GM18499 (cell line): ENCODE data around the gene SCN4A.
"Not testable (repeated sequence)": the region's sequence is repeated elsewhere in the genome, so short reads cannot be mapped to it uniquely, and the experiment has no call there.

Experiments used
- ATAC-seq: cut with Tn5 transposase; IDR thresholded peaks from one replicate; pipeline ENCODE4 v1.9.1; 2021; ENCODE audit warnings: moderate number of reproducible peaks; ENCODE audit not compliant: insufficient read depth, unreplicated experiment

The SCN4A gene

DNA sequence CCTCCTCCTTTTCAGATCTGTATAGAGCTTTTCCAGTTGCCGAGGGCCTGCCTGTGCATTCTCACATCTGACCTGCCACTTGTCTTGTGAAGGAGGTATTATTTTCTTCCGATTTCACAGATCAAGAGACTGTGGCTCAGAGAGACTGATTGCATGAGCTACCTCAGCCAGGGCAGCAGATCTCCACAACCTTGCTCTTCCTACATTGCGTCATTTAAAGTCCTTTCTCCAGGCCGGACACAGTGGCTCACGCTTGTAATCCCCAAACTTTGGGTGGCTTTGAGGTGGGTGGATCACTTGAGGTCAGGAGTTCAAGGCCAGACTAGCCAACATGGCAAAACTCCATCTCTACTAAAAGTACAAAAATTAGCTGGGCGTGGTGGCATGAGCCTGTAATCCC is 52.7 kb downstream of the SCN4A start:
- ATAC-seq = not testable (repeated sequence)

DNA sequence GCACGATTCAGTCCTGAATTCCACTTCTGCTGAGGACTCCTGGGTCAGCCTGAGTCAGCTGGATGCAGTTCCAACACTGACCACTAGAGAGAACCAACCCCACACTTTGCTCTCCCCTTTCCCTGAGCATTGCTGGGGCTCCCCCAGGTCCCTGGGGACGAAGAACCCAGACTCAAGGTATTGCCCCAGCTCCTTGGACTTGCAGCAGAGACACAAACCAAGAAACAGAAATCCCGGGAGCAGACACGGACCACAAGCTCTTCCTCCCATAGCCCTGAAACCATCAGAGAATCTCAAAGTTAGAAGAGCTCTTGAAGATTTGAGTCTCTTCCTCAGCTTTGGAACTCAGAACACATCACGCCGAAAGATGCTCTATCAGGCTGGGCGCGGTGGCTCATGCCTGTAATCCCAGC is 53.4 kb downstream of the SCN4A start:
- no peak for ATAC-seq

DNA sequence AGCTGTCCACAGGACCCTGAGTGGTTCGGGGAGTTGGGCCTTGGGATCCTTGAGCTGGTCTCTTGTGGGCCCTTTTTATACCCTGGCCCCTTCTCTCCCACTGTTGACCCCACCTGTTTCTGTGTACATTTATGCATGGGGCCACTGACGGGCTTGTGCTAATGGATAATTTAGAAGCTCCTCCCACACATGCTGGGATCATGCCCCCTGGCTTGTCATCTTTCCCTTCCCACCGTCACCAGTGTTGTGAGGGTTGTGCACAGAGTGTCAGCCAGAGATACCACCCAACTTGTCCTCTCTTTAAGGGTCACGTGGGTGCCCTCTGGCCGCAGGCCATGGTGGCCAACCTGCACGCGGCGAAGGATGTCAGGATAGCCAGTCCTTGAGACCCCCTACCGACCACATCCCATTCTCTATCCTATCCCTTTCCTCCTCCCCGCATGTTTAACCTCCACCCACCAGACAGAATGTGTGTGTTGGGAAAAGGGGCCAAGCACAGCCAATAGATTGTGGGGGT is 53.9 kb downstream of the SCN4A start, which contains the start of gene GH1:
Gene GH1 (minus strand): TSS at position 51 of the 517 bp plus-strand sequence. CDS start 63 bp downstream, outside the sequence.
- ATAC-seq = not testable (repeated sequence)

DNA sequence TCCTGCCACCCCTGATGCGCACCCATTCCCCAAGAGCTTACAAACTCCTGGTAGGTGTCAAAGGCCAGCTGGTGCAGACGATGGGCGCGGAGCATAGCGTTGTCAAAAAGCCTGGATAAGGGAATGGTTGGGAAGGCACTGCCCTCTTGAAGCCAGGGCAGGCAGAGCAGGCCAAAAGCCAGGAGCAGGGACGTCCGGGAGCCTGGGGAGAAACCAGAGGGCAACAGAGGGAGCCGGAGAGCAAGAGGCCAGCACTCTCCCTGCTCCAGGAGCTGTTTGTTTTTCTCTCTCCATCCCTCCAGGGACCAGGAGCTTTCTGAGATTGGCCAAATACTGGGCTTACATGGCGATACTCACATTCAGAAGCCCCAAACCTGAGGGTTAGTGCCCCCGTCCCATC is 54.4 kb downstream of the SCN4A start:
- ATAC-seq = no peak

DNA sequence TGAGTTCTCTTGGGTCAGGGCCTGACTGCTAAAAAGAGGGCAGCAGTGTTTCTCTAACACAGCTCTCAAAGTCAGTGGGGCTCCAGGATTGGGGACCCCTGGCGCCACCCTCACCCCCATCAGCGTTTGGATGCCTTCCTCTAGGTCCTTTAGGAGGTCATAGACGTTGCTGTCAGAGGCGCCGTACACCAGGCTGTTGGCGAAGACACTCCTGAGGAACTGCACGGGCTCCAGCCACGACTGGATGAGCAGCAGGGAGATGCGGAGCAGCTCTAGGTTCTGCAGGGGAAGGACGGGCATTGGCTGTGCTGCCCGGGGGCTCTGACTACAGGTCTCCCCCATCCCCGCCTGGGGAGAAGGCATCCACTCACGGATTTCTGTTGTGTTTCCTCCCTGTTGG is 55.1 kb downstream of the SCN4A start:
- ATAC-seq = no peak

DNA sequence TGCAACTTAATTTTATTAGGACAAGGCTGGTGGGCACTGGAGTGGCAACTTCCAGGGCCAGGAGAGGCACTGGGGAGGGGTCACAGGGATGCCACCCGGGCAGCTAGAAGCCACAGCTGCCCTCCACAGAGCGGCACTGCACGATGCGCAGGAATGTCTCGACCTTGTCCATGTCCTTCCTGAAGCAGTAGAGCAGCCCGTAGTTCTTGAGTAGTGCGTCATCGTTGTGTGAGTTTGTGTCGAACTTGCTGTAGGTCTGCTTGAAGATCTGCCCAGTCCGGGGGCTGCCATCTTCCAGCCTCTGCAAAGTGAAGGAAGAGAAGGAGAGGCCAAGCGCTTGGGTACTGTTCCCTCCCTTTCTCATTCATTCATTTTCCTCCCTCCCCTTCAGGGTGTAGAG is 55.5 kb downstream of the SCN4A start:
- not testable (repeated sequence) for ATAC-seq

DNA sequence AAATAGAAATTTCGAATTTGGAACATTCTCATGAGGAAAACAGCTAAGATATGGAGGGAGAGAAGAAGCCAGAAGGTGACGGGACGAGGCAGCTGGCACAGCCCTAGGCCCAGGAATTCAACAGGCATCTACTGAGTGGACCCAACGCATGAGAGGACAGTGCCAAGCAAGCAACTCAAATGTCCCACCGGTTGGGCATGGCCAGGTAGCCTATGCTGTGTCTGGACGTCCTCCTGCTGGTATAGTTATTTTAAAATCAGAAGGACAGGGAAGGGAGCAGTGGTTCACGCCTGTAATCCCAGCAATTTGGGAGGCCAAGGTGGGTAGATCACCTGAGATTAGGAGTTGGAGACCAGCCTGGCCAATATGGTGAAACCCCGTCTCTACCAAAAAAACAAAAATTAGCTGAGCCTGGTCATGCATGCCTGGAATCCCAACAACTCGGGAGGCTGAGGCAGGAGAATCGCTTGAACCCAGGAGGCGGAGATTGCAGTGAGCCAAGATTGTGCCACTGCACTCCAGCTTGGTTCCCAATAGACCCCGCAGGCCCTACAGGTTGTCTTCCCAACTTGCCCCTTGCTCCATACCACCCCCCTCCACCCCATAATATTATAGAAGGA is 56.0 kb downstream of the SCN4A start:
- ATAC-seq = no peak

DNA sequence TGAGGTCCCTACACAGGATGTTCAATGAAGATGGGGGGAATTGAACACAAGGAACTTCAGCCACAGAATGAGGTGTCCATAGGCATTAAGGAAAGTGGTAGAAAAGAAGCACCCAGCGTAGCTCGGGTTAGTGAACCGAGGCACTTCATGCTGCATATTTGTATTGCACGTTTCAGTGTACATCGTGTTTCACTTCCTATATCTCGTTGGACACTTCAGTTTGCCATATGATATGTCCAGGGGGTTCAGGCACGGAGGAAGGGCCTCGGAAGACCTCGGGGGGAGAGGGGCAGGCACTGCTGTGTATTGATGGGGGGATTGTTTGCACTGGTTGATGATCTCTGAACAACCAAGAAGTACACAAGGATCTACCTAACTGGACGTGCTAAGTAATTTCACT is 57.0 kb downstream of the SCN4A start:
- ATAC-seq = not testable (repeated sequence)

DNA sequence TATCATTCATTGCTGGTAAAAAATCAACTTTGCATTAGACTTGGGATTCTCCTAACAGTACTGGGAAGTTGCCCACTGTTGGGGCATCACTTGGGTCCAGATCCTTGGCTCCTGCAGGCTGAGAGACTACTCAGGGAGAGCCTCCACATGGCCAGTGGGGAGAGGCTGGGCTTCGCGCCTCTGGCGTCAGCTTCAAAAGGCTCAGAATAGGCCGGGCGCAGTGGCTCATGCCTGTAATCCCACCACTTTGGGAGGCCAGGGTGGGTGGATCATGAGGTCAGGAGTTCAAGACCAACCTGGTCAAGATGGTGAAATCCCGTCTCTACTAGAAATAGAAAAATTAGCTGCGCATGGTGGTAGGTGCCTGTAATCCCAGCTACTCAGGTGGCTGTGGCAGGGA is 58.2 kb downstream of the SCN4A start:
- ATAC-seq = no peak

DNA sequence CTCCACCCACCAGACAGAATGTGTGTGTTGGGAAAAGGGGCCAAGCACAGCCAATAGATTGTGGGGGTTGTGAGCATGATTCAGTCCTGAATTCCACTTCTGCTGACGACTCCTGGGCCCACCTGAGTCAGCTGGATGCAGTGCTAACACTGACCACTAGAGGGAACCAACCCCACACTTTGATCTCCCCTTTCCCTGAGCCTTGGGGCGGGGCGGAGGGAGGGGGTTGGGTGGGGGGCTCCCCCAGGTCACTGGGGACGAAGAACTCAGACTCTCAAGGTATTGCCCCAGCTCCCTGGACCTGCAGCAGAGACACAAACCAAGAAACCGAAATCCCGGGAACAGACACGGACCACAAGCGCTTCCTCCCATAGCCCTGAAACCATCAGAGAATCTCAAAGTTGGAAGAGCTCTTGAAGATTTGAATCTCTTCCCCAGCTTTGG is 61.0 kb downstream of the SCN4A start:
- ATAC-seq = no peak

DNA sequence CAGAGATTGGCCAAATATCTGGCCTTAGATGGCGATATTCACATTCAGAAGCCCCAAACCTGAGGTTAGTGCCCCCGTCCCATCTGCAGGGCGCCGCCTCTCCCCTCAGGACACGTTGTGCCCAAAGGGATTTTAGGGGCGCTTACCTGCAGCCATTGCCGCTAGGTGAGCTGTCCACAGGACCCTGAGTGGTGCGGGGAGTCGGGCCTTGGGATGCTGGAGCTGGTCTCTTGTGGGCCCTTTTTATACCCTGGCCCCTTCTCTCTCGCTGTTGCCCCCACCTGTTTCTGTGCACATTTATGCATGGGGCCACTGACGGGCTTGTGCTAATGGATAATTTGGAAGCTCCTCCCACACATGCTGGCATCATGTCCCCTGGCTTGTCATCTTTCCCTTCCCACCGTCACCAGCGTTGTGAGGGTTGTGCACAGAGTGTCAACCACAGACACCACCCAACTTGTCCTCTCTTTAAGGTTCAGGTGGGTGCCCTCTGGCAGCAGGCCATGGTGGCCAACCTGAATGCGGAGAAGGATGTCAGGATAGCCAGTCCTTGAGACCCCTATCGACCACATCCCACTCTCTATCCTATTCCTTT is 61.6 kb downstream of the SCN4A start, which contains the start of gene CSHL1:
Gene CSHL1 (minus strand): TSS at position 218 of the 595 bp plus-strand sequence. CDS start 62 bp downstream, at position 156.
- no peak for ATAC-seq

DNA sequence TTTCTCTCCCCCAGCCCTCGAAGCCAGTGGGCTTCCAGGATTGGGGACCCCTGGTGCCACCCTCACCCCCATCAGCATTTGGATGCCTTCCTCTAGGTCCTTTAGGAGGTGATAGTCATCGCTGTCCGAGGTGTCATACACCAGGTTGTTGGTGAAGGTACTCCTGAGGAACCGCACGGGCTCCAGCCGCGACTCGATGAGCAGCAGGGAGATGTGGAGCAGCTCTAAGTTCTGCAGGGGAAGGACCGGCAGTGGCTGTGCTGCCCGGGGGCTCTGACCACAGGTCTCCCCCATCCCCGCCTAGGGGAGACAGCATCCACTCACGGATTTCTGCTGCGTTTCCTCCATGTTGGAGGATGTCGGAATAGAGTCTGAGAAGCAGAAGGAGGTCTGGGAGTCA is 62.6 kb downstream of the SCN4A start:
- no peak for ATAC-seq

DNA sequence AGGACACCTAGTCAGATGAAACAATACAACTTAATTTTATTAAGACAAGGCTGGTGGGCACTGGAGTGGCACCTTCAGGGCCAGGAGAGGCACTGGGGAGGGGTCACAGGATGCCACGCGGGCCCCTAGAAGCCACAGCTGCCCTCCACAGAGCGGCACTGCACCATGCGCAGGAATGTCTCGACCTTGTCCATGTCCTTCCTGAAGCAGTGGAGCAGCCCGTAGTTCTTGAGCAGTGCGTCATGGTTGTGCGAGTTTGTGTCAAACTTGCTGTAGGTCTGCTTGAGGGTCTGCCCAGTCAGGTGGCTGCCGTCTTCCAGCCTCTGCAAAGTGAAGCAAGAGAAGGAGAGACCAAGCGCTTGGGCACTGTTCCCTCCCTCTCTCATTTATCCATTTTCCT is 63.1 kb downstream of the SCN4A start:
- not testable (repeated sequence) for ATAC-seq

DNA sequence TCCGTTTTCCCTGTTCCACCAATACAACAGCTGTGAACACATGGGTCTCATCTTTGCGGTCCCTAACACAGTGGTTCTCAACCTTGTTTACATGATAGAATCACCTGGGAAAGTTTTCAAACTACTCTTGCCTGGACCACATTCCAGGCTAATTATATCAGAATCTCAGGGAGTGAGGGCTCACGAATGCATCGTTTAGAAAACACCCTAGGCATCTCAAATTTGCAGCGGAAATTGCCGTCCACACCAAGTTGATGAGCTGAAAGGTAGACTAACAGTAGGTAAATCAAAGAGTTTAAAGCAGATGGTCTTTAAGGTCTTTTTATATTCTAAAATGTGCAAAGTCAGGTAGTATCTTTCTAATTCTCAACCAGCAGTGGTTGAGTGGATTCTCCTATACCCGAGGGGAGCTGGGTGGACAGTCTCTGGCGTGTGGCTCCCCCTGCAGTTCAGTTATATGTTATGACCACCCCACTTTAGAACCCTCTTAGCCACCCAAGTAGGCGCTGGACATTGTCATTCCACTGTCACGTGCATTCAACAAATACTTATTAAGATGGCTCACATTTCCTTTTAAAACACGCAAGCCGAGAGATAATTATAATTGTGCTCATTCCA is 65.4 kb downstream of the SCN4A start:
- ATAC-seq = not testable (repeated sequence)

DNA sequence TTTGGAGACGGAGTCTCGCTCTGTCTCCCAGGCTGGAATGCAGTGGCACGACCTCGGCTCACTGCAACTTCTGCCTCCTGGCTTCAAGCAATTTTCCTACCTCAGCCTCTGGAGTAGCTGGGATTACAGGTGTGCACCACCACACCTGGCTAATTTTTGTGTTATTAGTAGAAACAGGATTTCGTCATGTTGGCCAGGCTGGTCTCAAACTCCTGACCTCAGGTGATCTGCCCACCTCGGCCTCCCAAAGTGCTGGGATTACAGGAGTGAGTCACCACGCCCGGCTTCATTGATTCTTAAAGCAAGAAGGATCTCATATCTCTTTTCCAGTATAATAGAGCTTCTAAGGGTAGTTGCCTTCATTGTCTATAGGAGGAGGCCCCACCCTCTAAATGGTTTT is 67.9 kb downstream of the SCN4A start:
- not testable (repeated sequence) for ATAC-seq

DNA sequence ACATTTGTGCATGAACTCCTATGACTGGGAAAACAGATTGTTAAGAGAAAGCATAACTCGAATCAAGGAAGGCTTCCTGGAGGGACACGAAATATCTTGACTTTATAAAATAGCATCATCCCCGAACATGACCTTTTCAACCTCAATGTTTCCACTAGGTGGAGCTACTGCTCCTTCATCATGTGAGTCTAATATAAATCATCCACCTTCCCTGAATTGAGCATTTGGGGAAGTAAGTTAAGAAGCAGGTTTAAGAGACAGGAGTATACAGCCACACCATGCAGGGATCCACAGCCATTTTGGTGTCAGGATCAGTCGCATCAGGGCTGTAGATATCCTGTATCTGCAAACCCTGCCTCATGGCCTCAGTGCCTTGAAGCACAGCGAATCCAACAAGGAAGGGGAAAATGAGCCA is 68.9 kb downstream of the SCN4A start:
- ATAC-seq = not testable (repeated sequence)

DNA sequence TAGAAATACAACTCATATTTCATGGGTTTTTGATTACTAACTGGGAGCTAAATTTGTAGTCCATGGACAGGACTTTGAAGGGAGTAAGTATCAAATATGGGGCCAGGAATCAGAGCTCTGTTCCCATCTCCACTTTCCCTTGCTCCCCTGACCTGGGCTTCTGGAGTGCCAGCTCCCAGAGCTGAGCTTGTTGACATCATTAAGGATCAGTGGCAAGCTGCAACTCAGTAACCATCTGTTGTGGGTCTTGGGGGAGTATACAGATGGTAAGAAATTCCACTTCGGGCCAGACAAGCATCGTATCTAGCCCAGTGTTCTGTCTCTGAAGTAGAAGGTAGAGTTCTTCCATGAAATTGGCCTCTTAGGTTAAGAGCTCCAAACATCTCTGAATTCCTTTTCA is 70.7 kb downstream of the SCN4A start:
- ATAC-seq = not testable (repeated sequence)

DNA sequence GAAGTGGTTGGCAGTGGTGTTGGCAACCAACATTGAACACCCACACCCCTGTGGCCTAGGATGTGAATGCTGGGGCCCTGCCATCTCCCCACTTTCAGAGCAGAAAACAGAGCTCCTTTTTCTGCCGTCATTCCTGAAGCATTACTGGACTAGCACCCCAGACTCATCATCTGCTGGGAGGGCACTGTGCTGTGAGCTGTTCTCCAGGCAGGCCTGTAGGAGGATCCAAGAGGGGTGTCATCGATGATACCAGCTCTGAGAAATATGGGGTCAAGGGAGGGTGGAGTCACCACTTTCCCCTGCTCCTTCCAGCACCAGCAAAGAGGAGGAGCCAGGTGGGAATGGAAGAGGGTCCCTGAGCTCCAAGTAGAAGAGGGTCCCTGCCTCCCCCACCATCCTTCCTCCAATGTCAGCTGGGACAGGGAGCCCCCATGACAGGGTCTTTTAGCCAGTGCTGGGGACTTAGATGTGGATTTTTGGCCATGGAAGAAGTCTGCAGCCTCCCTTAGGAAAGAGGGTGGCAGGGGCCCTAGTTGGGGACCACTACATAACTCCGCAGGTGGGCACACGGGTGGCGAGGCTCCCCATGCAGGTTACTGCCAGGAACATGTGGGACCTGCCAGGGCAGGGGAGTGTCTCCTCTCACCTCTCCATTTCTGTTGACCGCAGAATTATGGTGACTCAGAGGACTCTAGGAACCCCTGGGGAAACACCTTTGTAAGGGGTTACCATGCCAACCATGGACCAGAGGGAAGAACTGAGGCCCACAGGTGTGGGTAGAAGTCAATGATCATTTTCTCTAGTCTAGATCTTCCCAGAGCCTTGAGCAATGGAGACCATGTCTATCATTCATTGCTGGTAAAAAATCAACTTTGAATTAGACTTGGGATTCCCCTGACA is 73.6 kb downstream of the SCN4A start:
- ATAC-seq = not testable (repeated sequence)

DNA sequence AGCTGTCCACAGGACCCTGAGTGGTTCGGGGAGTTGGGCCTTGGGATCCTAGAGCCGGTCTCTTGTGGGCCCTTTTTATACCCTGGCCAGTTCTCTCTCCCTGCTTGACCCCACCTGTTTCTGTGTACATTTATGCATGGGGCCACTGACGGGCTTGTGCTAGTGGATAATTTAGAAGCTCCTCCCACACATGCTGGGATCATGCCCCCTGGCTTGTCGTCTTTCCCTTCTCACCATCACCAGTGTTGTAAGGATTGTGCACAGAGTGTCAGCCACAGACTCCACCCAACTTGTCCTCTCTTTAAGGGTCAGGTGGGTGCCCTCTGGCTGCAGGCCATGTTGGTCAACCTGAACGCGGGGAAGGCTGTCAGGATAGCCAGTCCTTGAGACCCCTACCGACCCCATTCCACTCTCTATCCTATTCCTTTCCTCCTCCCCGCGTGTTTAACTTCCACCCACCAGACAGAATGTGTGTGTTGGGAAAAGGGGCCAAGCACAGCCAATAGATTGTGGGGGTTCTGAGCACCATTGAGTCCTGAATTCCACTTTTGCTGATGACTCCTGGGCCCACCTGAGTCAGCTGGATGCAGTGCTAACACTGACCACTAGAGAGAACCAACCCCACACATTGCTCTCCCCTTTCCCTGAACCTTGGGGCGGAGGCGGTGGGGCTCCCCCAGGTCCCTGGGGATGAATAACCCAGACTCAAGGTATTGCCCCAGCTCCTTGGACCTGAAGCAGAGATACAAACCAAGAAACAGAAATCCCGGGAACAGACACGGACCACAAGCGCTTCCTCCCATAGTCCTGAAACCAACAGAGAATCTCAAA is 76.0 kb downstream of the SCN4A start, which contains the start of gene CSH1:
Gene CSH1 (minus strand): TSS at position 51 of the 831 bp plus-strand sequence. CDS start 63 bp downstream, outside the sequence.
- not testable (repeated sequence) for ATAC-seq
